Immature natural killer cell (primary cell): Measurements from ENCODE around the gene EBF3. TPM values are rescaled to one million over a fixed set of nuclear protein-coding genes. Genes with fewer than 3 reads are reported as not detected.
A peak's percentile ranks its signal among the peaks of the same experiment; 100 is the strongest.

ENCODE experiments used
- DNase-seq, 3 donors: peaks; one replicate each; pipeline ENCODE4 v3.0.0; 2022; ENCODE audit warnings: mixed read lengths in 1 of 3
- H3K27ac Mint-ChIP-seq, 6 donors: one replicate each; pipeline ENCODE4 v1.8.0; 2020; ENCODE audit warnings: mixed read lengths in 6 of 6, mild to moderate bottlenecking in 5 of 6, inconsistent platforms in 4 of 6, moderate library complexity in 3 of 6
- H3K27me3 Mint-ChIP-seq, 3 donors: one replicate each; pipeline ENCODE4 v1.8.0; 2020 to 2021; ENCODE audit warnings: low read depth in 3 of 3, mild to moderate bottlenecking in 3 of 3, mixed read lengths in 3 of 3, moderate library complexity in 3 of 3, inconsistent platforms in 1 of 3
- H3K36me3 Mint-ChIP-seq, 3 donors: one replicate each; pipeline ENCODE4 v1.8.0; 2020; ENCODE audit warnings: mixed read lengths in 3 of 3, inconsistent platforms in 2 of 3, mild to moderate bottlenecking in 2 of 3
- H3K4me1 Mint-ChIP-seq, 2 donors: one replicate each; pipeline ENCODE4 v1.8.0; 2020; ENCODE audit warnings: inconsistent platforms in 2 of 2, mild to moderate bottlenecking in 2 of 2, mixed read lengths in 2 of 2, moderate library complexity in 1 of 2
- H3K4me3 Mint-ChIP-seq, 5 donors: one replicate each; pipeline ENCODE4 v1.8.0; 2020; ENCODE audit warnings: mild to moderate bottlenecking in 5 of 5, mixed read lengths in 5 of 5, inconsistent platforms in 3 of 5, moderate library complexity in 3 of 5
- H3K9me3 Mint-ChIP-seq, 6 donors: one replicate each; pipeline ENCODE4 v1.8.0; 2020; ENCODE audit warnings: mild to moderate bottlenecking in 6 of 6, mixed read lengths in 6 of 6, inconsistent platforms in 4 of 6, moderate library complexity in 3 of 6
- polyA plus RNA-seq, 3 donors: library from polyadenylated mRNA; unstranded; fragments of 300-500 nt; fragmentation: Illumina TruSeq; gene quantifications; one replicate each; pipeline ENCODE4 v1.2.3, GENCODE V29; 2021

The EBF3 gene
- polyA plus RNA-seq, 3 donors from 2014 or later: not detected

DNA sequence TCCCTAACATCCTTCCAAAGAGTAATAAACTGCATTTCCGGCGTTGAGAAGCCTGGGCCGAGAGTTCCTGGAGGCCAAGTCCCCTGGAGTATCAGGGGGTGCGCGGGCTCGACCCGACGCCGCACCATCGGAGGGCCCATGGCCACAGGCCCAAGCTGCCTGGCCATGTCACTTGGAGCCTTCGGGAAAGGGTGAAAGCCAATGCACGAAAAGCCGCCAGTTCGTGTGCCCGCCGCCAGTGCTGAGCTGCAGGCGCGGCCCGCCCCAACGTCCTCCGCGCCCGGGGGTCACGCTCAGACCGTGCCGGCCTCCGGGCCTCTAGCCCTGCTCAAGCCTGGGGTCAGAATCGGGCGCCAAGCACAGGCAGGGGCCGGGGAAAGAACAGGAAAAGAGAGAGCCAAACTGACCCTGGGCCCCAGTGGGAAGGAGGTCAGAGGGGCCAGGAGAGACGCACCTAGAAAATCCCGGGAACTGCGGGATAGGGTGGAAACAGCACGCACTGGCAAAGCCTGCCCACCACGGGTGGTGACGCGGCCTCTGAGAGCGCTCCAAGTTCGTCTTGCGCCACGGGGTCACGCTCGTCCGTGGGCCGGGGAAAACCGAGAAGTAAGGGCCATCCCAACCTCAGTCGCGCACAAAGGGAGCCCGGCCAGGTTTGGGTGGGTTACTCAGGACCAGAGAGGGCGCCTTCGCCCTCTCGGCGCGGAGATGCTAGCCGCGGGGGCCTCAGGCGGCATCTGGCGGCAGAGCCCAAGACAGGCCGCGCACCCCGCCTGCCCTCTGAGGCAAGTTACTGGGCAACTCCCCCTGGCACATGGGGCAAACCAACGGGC, 4.2 kb upstream of the EBF3 start:
- DNase-seq: no peak
- Mint-ChIP-seq H3K4me3 (no peak overlapping the region), H3K27ac (no peak overlapping the region), H3K9me3 (peaks cover 0 to 3% (median 0%) of the 10 kb centered on the region in 6 donors), H3K36me3 (no peaks in the 10 kb centered on the region), H3K4me1 (peaks cover 9 to 15% of the 10 kb centered on the region in 2 donors), H3K27me3 (peaks cover 22 to 49% (median 32%) of the 10 kb centered on the region in 3 donors)

- H3K36me3 Mint-ChIP-seq: no peaks in the 10 kb centered on the region
- peaks cover 16 to 19% of the 10 kb centered on the region in 2 donors for H3K4me1 Mint-ChIP-seq
- no peak overlapping the region for H3K4me3 Mint-ChIP-seq
- no peak for DNase-seq
- H3K27ac Mint-ChIP-seq: no peak overlapping the region
- H3K27me3 Mint-ChIP-seq: peaks cover 23 to 54% (median 36%) of the 10 kb centered on the region in 3 donors
- peaks cover 0 to 7% (median 0%) of the 10 kb centered on the region in 6 donors for H3K9me3 Mint-ChIP-seq
Measured at GRCh38 chr10:129967579-129968019, 3.5 kb upstream of the EBF3 start.

- Mint-ChIP-seq H3K9me3 (peaks cover 0 to 8% (median 0%) of the 10 kb centered on the region in 6 donors), H3K4me1 (peaks cover 20 to 24% of the 10 kb centered on the region in 2 donors), H3K4me3 (no peak overlapping the region), H3K27me3 (peaks cover 23 to 58% (median 40%) of the 10 kb centered on the region in 3 donors), H3K36me3 (no peaks in the 10 kb centered on the region), H3K27ac (no peak overlapping the region)
- DNase-seq: no peak
Measured at GRCh38 chr10:129966889-129967578, 3.0 kb upstream of the EBF3 start.

DNA sequence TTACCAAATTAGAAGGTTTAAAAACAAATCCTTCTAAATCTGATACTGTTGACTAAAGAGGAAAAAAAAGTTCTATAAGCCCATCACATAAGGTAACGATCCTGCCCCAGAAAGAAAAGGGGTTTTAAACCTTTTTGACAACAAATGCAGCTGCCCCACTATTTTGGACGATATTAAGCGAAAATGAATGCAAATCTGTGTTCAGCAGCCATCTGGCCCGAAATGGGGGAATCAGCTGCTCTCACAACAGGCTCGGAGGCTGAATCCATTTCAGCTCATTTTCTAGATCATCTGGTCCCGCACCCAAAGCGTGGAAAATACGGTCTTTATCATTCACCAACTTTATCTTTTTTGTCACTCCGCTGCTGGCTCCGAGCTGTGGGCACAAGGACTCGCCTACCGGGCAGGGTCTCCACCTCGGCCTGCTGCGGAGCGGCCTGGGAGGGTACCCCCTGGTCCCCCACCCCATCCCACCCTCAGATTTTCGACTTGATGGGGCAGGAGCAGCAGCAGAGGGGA, 2.4 kb upstream of the EBF3 start:
- Mint-ChIP-seq H3K4me1 (peaks cover 17 to 23% of the 10 kb centered on the region in 2 donors), H3K4me3 (peak overlapping the region in 3 of 5 donors; percentile 32 to 40 (median 33)), H3K27me3 (peaks cover 22 to 60% (median 43%) of the 10 kb centered on the region in 3 donors)

DNA sequence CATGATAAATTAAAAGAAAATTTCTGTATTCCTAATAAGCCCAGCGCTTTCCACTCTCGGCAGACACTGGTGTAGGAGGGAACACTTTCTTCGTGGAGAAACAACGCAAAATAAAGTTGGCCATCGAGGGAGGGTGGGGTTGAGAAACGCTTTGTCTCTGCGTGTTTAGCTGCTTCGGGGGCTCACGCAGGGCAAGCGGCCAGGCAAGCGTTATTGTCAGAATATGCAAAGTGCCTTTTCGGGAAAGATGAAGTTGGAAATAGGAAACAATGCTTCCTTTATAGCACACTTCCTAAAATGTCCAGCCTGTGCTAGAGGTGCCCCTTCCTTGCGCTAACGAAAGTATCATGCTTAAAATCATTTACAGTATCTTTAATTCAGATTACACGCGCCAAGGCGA, 1.9 kb upstream of the EBF3 start:
- Mint-ChIP-seq H3K27ac (no peak overlapping the region), H3K27me3 (peaks cover 25 to 62% (median 48%) of the 10 kb centered on the region in 3 donors), H3K4me3 (peak overlapping the region in 4 of 5 donors; percentile 6 to 66 (median 36)), H3K36me3 (no peaks in the 10 kb centered on the region), H3K4me1 (peaks cover 17 to 22% of the 10 kb centered on the region in 2 donors), H3K9me3 (peaks cover 0 to 10% (median 0%) of the 10 kb centered on the region in 6 donors)
- no peak for DNase-seq

More for the DNA sequence above, 2.4 kb upstream of the EBF3 start:
- H3K9me3 Mint-ChIP-seq: peaks cover 0 to 8% (median 0%) of the 10 kb centered on the region in 6 donors
- DNase-seq: no peak
- H3K27ac Mint-ChIP-seq: no peak overlapping the region
- no peaks in the 10 kb centered on the region for H3K36me3 Mint-ChIP-seq

DNA sequence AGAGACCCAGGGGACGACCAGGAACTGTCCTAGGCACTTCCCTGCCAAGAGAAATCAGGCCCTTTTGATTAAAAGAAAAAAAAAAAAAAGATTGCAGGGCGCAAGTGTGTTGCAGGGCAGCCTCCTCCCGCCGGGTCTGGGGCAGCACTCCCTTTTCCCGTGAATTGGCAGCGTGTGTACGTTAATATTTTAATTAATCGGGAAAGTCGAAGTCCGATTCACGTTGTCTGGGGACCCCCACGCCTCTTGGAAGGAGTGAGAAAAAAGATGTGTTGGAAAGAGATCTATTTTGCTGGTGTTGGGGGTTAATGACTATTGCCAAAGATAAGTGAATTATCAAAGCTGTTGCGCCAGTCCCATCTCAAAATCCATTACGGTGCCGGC, 1.3 kb upstream of the EBF3 start:
- H3K36me3 Mint-ChIP-seq: no peaks in the 10 kb centered on the region
- no peak overlapping the region for H3K27ac Mint-ChIP-seq
- H3K4me3 Mint-ChIP-seq: peak overlapping the region in 4 of 5 donors; percentile 18 to 66 (median 36)

GRCh38 chr10:129964611-129965424, 744 bp upstream of the EBF3 start:
- peaks cover 27 to 62% (median 48%) of the 10 kb centered on the region in 3 donors for H3K27me3 Mint-ChIP-seq
- DNase-seq: no peak
- no peaks in the 10 kb centered on the region for H3K36me3 Mint-ChIP-seq
- H3K4me3 Mint-ChIP-seq: peak overlapping the region; percentile 54 to 76 (median 72)
- H3K4me1 Mint-ChIP-seq: peaks cover 19 to 24% of the 10 kb centered on the region in 2 donors
- H3K27ac Mint-ChIP-seq: no peak overlapping the region
- peaks cover 0 to 10% (median 0%) of the 10 kb centered on the region in 6 donors for H3K9me3 Mint-ChIP-seq

More for the DNA sequence above, 1.3 kb upstream of the EBF3 start:
- peaks cover 20 to 21% of the 10 kb centered on the region in 2 donors for H3K4me1 Mint-ChIP-seq
- DNase-seq: no peak
- peaks cover 28 to 64% (median 51%) of the 10 kb centered on the region in 3 donors for H3K27me3 Mint-ChIP-seq
- H3K9me3 Mint-ChIP-seq: peaks cover 0 to 10% (median 0%) of the 10 kb centered on the region in 6 donors

DNA sequence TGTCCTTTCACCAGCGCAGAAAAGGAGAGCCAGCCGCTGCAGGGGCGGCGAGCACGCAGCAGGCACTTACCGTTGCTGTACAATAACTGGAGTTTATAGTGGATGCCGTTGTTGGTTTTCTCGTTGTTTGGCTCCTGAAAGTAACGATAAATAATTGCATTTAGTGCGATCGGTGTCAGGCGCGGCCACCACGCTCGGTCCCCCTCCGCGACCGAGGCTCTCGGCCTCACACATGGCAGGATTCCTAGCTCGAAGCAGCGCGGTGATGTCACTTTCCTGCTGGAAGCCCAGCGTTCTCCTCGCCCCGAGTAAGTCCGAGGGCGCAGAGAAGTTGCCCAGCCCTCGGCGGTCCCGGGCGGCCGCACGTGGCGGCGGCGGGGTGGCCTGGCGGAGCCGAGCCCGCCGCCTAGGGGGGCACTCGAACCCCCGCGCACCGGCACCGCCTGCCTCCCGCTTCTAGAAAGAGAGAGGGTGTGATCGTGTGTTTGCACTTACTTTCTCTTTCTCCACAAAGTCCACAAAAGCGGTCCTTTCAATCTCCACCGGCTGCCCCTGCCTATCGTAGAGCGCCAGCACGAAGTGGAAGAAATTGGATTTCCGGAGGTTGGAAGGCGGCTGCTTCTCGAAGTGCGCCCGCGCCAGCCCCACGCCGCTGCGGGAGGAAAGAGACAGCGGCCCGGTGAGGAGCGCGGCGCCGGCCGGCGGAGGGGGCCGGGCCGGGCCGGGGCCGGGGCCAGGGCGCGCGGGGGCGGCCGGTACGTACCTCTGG, 1.0 kb downstream of the EBF3 start:
- peaks cover 30 to 60% (median 46%) of the 10 kb centered on the region in 3 donors for H3K27me3 Mint-ChIP-seq
- peak in 2 of 3 donors; percentile 11 to 13 for DNase-seq
- H3K4me3 Mint-ChIP-seq: peak overlapping the region; percentile 74 to 86 (median 83)
- peak overlapping the region in 1 of 6 donors; percentile 4 for H3K27ac Mint-ChIP-seq
- H3K9me3 Mint-ChIP-seq: peaks cover 0 to 15% (median 0%) of the 10 kb centered on the region in 6 donors
- H3K4me1 Mint-ChIP-seq: peaks cover 23 to 29% of the 10 kb centered on the region in 2 donors
- no peaks in the 10 kb centered on the region for H3K36me3 Mint-ChIP-seq

GRCh38 chr10:129962031-129962871, 1.8 kb downstream of the EBF3 start:
- Mint-ChIP-seq H3K27ac (peak overlapping the region in 1 of 6 donors; percentile 4), H3K4me3 (peak overlapping the region; percentile 48 to 74 (median 66)), H3K4me1 (peaks cover 25 to 31% of the 10 kb centered on the region in 2 donors), H3K9me3 (peaks cover 0 to 16% (median 0%) of the 10 kb centered on the region in 6 donors), H3K27me3 (peaks cover 35 to 62% (median 50%) of the 10 kb centered on the region in 3 donors), H3K36me3 (no peaks in the 10 kb centered on the region)
- DNase-seq: no peak

- Mint-ChIP-seq H3K27ac (no peak overlapping the region), H3K36me3 (no peaks in the 10 kb centered on the region), H3K4me1 (peaks cover 26 to 31% of the 10 kb centered on the region in 2 donors), H3K9me3 (peaks cover 0 to 16% (median 0%) of the 10 kb centered on the region in 6 donors), H3K4me3 (peak overlapping the region in 3 of 5 donors; percentile 15 to 71 (median 25)), H3K27me3 (peaks cover 36 to 67% (median 48%) of the 10 kb centered on the region in 3 donors)
- no peak for DNase-seq
Measured at GRCh38 chr10:129961157-129961701, 2.8 kb downstream of the EBF3 start.

DNA sequence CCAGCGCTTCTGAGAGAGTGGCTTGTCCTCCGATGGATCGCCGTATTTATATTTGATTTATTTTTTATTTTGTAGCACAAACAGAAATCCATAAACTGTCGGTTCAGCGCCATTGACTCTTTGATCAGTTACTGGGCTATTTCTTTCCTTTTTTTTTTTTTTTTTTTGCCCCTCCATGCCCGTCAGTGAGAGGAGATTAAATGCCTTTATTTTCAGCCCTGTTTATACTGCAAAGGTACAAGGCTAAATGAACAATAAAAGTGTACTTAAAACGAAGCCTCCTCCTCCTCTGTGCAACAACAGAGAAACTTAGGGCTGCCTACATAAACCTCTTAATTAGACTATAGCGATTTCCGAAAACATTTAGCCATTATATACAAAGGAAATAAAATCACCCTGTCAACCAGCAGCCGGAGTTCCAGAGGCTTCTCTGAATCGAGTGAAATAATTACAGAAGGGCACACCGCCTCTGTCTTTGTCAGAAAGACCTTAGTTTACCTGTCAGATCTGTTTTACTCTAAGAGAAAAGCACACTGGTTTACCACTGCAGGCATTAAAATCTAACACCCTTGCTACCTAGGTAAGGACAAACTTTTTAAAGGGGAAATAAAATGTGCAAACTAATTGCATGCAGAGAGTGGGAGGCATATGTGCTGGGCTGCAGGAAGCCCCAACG, 3.5 kb downstream of the EBF3 start:
- Mint-ChIP-seq H3K9me3 (peaks cover 0 to 14% (median 0%) of the 10 kb centered on the region in 6 donors), H3K27ac (peak overlapping the region in 1 of 6 donors; percentile 16), H3K27me3 (peaks cover 32 to 65% (median 42%) of the 10 kb centered on the region in 3 donors), H3K4me1 (peaks cover 26 to 31% of the 10 kb centered on the region in 2 donors), H3K36me3 (no peaks in the 10 kb centered on the region), H3K4me3 (peak overlapping the region in 2 of 5 donors; percentile 49 to 71)
- DNase-seq: no peak
